ENCODE data around the gene IWS1. TPM values are rescaled to one million over a fixed set of nuclear protein-coding genes. Genes with fewer than 3 reads are reported as not detected.
"Not testable (repeated sequence)": the region's sequence is repeated elsewhere in the genome, so short reads cannot be mapped to it uniquely, and the experiment has no call there.

The IWS1 gene
- total RNA-seq, 4 donors from 2014 or later, result 29.0 to 46.7 (median 31.0) TPM

- no peak for DNase-seq (ENCODE audit: low spot score)
- ATAC-seq (ENCODE audit: low FRiP score), result no peak
- TF ChIP-seq, protein P1, sequence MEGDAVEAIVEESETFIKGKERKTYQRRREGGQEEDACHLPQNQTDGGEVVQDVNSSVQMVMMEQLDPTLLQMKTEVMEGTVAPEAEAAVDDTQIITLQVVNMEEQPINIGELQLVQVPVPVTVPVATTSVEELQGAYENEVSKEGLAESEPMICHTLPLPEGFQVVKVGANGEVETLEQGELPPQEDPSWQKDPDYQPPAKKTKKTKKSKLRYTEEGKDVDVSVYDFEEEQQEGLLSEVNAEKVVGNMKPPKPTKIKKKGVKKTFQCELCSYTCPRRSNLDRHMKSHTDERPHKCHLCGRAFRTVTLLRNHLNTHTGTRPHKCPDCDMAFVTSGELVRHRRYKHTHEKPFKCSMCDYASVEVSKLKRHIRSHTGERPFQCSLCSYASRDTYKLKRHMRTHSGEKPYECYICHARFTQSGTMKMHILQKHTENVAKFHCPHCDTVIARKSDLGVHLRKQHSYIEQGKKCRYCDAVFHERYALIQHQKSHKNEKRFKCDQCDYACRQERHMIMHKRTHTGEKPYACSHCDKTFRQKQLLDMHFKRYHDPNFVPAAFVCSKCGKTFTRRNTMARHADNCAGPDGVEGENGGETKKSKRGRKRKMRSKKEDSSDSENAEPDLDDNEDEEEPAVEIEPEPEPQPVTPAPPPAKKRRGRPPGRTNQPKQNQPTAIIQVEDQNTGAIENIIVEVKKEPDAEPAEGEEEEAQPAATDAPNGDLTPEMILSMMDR (IDR thresholded peaks at IDR 0.05), result no peak
Measured at GRCh38 chr2:127546797-127547196, 20.5 kb upstream of the IWS1 start.

DNA sequence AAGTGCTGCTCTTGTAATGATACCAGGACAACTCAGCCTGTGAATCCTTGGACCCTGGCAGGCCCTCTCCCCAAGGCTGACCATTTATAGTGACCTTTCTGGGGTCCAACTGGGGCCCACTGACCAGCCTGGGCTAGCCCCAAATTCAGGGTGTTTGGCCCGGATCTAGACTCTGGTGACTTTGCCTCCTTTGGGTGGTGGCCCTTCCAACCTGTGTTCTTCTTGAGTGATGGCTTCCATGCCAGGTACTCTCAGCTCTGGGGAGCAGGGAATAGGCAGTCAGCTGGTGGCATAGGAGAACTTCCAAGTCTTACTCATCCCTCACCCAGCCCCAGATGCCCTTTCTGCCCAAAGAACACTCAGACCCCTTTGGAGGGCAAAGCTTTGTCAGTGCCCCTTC is 19.5 kb upstream of the IWS1 start:
- TF ChIP-seq, protein P1 (IDR thresholded peaks at IDR 0.05), result no peak
- ATAC-seq (ENCODE audit: low FRiP score) (no peak), DNase-seq (ENCODE audit: low spot score) (no peak)

DNA sequence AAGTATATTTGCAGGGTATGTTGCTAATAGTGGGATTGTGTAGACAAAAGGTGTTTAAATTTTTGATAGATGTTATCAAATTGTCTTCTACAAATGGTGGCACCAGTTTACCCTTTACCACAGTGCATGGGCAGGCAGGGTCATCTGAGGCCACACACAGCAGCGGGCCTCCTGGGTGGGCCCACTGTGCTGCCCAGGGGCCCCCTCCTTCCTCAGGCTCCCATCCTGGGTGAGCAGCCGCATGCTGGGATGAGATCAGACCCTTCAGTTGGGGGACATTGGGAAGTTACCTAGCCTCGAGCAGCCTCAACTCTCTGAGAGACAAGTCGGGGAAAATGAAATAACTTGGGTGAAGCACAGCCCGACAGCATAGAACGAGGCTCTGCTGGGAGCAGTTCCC is 18.9 kb upstream of the IWS1 start:
- no peak for ATAC-seq (ENCODE audit: low FRiP score)
- no peak for DNase-seq (ENCODE audit: low spot score)
- TF ChIP-seq, protein P1 (IDR thresholded peaks at IDR 0.05), result no peak

DNA sequence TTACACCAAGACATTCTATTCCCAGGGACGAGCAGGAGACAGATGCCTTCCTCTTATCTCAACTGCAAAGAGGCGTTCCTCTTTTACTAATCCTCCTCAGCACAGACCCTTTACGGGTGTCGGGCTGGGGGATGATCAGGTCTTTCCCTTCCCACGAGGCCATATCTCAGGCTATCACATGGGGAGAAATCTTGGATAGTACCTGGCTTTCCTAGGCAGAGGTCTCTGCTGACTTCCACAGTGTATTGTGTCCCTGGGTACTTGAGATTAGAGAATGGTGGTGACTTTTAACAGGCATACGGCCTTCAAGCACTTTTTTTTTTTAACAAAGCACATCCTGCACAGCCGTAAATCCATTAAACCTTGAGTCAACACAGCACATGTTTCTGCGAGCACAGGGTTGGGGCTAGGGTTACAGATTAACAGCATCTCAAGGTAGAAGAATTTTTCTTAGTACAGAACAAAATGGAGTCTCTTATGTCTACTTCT is 16.8 kb upstream of the IWS1 start:
- DNase-seq (ENCODE audit: low spot score); ATAC-seq (ENCODE audit: low FRiP score): not testable (repeated sequence)

DNA sequence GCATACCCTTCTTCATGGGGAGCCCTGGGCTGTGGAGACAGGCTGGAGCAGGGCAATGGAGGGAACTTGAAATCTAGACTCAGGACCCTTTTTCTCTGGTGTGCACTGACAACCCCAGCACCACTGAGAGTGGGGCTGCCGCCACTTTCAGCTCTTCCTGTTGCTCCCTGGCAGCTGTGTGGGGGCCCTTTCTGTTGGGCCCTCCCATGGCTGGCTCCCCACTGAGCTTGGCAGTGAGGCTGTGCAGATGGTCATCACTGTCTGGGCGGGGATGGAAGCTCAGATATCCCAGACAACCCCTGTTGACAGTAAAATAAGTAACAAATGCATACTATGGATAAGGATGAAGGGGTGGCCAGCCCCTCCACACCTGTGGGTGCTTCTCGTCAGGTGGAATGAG is 15.9 kb upstream of the IWS1 start:
- DNase-seq (ENCODE audit: low spot score) (no peak), ATAC-seq (ENCODE audit: low FRiP score) (no peak)
- TF ChIP-seq, protein P1 (IDR thresholded peaks at IDR 0.05), result no peak

GRCh38 chr2:127541809-127542208 is 15.5 kb upstream of the IWS1 start:
- ATAC-seq (ENCODE audit: low FRiP score), result no peak
- DNase-seq (ENCODE audit: low spot score), result no peak
- TF ChIP-seq, protein P1 (IDR thresholded peaks at IDR 0.05), result no peak

DNA sequence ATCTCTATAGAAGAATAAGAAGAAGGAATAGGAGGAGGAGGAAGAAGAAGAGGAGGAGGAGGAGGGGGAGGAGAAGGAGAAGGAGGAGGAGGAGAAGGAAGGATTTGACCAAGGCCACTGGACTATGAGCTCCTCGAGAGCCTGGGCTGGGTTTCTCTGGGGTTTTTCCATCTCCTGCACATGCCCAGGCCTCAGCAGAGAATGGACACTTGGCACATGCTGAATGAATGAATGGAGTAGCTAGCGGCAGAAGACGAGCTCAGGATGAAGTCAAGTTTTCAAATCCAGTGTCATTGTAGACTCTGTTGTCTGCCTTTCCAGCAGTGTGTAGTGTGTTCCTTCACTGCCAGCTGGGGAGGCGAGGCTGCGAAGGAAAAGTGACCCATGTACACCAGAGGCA is 11.4 kb upstream of the IWS1 start:
- no peak for DNase-seq (ENCODE audit: low spot score)
- TF ChIP-seq, protein P1 (IDR thresholded peaks at IDR 0.05), result no peak
- ATAC-seq (ENCODE audit: low FRiP score), result no peak

Measured in omental fat pad (tissue), 4 donors.